GM19025 (cell line): ENCODE data around the gene SZT2.

Experiments used
- ATAC-seq: cut with Tn5 transposase; IDR thresholded peaks from one replicate; pipeline ENCODE4 v1.9.1; 2021; ENCODE audit warnings: mild to moderate bottlenecking, low read depth, moderate library complexity; ENCODE audit not compliant: unreplicated experiment

Gene SZT2

DNA sequence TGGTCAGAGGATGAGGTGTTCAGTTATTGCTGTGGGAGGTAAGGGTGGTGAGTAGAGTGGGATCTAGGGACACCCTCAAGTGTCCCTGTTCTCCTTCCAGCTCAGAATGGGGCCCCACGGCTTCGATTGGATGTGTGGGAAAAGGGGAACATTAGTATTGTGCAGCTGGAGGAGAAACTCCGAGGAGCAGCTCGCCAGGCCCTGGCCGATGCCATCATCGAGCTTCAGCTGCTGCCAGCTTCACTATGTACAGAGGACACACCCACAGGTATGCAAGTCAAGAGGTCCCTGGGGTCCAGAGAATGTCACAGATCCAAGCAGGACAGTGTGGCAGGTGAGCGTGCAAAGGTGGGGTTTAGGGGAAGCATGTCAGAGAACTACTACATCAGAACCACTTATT is 50.1 kb downstream of the SZT2 start:
- ATAC-seq: no peak

DNA sequence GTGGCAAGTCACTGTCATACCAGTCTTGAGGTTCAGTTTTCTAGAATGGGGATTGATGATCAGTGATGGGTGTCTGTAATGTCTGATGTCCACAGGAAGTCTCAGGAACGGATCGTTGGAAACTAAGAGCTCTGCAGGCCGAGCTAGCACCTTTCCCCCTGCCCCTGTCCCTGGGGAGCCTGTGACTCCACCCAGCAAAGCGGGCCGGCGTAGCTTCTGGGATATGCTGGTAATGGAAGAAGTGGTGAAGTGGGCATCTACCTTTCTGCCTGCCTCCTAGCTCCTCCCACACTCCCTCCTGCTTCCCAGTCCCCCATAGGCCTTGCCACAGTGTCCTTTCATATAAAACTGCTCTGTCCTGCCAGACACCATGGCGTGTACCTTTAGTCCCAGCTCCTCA is 50.7 kb downstream of the SZT2 start:
- no peak for ATAC-seq

DNA sequence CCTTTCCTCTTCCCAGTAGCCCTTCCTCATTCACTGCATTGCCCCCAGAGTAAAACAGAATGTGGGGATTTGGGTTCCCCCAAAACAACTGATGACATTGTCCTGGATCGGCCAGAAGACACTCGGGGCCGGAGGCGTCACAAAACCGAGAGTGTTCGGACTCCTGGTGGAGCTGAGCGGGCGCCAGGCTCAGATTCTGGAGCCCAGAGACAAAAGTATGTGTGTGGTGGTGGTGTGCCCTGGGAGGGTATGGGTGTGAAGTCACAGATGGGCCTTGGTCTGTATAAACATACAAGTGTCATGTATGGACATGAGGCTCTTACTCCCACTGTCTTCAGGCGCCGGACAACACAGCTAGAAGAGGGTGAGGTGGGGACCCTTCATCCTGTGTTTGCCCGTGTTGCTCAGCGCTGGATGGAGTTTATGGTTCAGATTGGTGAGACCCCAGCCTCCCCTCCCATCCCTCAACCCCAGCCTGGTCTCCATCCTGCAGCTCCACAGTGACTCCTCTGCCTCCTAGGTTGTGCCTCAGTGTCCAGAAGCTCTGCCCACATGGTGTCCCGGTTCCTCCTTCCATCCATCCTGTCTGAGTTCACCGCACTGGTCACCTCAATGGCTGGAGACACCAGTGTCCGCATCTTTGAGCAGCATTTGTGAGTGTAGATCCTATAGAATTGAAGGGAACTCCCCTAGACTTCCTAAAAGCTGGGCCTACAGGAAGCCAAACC is 51.6 kb downstream of the SZT2 start:
- ATAC-seq: no peak

DNA sequence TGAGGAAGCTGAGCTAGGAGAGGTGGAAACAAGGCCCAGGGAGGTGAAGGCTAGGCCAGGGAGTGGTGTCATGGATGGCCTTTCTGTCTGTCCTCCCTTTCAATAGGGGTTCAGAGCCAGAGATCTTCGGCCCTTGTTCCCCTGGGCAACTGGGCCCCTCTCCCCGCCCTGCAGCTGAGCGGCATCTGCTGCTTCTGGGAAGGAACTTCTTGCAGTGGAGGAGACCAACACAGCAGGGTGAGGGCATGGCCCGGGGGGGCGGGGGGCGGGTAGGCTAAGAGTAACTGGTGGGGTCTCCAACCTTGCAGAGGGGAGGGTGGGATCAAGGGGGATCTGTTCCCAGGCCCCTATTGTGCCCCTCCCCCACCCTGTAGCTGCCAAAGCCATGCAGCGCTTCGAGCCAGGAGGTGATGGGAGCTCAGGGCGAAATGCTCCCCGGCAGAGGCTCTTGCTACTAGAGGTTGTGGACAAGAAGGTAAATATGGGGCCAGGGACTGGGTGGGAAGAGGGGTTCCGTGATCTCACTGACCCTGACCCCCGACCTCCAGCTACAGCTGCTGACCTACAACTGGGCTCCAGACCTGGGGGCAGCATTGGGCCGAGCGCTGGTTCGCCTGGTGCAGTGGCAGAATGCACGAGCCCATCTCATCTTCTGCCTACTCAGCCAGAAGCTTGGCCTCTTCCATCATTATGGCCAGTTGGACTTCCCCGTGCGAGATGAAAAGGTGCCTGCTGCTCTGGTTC is 52.4 kb downstream of the SZT2 start:
- ATAC-seq: no peak

DNA sequence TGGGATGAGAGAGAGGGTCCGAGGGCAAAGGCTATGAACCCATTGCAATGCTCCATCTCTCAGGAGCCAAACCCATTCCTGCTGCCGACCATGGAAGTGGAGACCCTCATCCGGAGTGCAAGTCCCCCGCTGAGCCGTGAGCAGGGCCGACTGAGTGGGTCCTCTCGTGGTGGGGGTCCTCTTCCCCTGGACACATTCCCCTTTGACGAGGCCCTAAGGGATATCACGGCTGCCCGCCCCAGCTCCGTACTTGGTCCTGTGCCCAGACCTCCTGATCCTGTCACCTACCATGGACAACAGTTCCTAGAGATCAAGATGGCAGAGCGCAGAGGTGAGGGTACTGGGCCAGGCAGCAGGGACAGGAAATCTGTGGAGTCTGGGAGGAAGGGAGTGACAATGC is 53.1 kb downstream of the SZT2 start:
- no peak for ATAC-seq

DNA sequence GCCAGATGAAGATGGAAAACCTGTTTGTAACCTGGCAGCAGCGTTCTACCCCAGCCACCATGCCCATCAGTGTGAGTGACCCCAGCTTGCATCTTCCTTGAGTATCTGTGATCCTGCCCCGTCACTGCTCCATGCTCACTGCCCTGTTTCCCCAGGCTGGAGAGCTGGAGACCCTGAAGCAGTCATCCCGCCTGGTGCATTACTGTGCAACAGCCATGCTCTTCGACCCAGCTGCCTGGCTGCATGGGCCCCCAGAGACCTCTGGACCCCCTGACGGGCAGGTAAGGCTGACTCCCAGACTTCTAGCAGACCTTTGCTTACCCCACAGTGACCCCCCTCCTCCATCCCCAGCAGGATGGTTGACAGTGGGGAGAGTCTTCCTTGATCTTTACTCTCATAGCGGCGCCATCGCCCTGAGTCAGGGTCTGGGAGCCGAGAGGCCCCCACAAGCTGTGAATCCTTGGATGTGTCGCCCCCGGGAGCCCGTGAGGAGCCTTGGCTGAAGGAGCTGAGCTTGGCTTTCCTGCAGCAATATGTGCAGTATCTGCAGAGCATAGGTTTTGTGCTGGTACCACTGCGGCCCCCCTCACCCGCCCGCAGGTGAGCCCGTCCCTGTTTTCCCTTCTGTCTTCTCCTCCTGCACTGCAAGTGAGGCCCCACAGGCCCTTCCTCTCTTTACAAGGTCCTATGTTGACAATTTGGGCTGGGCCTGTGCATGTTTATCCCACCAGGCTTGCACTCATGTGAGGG is 53.7 kb downstream of the SZT2 start:
- ATAC-seq: no peak

DNA sequence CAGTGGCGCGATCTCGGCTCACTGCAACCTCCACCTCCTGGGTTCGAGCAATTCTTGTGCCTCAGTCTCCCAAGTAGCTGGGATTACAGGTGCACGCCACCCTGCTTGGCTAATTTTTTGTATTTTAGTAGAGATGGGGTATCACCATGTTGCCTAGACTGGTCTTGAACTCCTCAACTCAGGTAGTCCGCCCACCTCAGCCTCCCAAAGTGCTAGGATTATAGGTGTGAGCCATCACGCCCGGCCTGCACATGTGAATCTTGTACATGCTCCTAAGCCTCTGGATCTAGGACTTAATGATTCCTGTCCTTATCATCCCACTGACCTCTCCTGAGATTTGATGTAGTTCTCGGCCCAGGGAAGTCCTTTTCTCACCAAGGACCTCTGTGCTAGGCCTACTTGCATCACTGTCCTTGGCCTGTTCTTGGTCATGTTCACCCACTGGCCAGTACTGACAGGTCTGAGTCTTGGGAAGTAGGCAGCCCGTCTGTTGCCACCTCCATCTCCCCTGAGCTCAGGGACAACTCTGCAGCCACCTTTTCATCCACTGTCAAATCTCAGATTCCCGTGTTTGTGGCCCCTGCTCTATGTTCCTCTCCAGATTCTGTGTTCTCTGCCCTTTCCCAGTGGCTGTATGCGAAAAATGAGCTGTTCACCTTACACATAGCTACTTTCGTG is 54.6 kb downstream of the SZT2 start:
- no peak for ATAC-seq

DNA sequence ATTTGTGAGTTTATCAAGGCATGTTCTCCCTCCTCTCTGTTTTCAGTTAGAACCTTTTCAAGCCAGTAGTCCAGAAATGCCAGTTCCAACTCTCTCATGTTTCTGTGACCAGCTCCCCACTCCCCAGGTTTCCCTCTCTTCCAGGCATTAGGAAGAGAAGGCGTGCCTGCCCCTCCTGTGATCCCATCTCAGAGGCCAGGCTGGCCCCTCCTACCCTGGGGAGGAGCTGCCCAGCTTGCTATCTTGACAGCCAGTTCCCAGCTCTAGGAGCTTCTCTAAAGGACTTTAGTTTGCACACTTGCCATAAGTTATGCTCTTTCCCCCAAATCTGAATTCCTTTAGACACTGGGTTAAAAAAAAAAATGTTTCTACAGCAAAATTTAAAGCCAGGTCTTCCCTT is 55.1 kb downstream of the SZT2 start:
- no peak for ATAC-seq

DNA sequence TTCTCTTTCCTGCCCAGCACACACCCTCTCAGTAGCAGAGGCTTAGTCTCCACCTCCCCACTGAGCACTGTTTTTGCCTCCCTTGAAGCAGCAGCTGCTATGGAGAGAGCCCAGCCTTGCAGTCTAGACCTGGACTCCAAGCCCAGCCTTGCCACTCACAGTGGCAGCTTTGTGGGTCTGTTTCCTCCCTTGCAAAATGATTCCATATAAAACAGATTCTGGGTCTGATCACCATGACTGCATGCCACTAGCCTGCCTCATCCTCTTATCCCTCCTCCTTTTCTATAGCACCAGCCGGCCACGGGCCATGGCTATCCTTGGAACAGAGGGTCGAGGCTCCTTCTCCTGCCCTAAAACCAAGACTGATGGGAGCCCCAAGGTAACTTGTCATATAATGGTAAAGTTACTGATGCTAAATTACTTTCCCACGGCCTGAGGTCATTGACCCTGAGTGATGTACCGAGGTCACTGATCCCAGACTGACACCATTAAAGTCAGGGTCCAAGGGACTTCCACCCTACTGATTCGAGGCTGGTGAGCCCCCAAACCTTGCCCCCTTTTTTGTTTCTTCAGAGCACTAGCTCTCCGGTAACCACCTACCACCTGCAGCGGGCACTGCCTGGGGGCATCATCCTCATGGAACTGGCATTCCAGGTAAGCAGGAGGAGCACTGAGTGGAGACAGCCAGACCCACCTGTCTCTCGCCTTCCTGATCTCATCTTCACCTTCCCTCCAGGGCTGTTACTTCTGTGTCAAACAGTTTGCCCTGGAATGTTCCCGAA is 56.1 kb downstream of the SZT2 start:
- no peak for ATAC-seq

DNA sequence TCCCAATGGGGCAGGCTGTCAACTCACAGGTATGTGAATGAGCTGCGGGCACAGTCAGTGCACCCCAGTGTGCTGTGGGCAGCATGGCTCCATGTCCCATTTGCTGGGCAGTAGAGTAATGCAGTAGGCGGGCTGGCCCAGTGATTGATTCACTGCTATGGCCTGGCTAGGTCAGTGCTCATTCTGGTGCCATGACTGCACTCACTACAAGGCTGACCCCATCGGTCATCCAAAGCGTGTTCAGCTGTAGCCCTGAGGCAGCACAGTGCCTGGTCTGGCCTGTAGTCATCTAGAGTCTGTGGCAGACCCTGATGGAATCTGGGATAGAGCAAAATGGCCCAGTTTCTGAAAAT is 56.7 kb downstream of the SZT2 start:
- ATAC-seq: no peak

DNA sequence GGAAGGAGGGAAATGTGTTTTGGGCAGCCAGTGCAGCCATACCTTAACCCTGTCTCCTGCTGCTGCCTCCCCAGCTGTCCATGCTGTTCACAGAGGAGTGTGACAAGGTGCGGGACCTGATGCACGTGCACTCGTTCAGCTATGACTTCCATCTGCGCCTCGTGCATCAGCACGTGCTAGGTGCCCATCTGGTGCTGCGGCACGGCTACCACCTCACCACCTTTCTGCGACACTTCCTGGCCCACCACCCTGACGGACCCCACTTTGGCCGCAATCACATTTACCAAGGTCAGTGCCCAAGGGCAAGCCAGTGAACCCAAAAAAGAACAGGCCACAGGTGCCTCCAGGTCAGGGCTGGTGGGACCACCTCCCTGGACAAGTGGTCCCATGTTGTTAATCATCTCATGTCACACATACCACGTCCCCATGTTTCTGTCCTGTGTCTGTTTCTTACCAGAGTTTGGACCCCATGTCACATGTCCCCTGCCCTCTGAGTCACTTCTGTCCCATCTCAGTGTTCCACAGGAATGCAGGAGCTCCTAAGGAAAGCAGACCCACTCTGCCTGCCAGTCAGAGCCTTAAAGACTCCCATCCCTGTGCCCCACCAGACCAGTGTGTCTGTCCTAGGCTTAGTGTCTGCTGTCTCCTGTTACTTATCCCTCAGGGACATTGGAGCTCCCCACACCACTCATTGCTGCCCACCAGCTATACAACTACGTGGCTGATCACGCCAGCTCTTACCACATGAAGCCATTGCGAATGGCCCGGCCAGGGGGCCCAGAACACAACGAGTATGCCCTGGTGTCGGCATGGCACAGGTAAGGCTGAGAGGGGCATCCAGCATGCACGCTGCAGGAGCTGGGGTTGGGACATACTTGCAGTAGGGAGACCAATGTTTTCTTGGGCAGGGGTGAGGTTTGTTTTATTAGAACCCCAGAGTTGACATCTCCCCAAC is 57.5 kb downstream of the SZT2 start:
- ATAC-seq: no peak

DNA sequence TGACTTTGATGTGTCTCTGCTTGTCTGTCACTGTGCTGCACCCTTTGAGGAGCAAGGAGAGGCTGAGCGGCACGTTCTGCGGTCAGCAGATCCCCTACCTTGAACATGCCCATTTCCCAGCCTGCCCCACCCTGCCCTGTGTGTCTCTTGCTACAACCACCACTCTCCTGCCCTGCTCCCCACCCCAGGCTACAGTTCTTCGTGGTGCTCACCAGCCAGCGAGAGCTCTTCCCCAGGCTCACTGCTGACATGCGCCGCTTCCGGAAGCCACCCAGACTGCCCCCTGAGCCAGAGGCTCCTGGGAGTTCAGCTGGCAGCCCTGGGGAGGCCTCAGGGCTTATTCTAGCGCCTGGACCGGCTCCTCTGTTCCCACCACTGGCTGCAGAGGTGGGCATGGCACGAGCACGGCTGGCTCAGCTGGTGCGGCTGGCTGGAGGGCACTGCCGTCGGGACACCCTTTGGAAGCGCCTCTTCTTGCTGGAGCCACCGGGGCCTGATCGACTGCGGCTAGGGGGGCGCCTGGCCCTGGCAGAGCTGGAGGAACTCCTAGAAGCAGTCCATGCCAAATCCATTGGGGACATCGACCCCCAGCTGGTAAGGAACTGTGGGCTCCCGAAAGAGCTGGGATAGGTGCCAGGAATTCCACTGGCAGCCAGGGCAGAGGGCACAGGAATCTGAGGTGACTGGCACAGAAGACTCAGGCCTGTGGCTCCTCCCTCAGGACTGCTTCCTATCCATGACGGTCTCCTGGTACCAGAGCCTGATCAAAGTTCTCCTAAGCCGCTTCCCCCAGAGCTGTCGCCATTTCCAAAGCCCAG is 58.4 kb downstream of the SZT2 start:
- ATAC-seq: no peak

DNA sequence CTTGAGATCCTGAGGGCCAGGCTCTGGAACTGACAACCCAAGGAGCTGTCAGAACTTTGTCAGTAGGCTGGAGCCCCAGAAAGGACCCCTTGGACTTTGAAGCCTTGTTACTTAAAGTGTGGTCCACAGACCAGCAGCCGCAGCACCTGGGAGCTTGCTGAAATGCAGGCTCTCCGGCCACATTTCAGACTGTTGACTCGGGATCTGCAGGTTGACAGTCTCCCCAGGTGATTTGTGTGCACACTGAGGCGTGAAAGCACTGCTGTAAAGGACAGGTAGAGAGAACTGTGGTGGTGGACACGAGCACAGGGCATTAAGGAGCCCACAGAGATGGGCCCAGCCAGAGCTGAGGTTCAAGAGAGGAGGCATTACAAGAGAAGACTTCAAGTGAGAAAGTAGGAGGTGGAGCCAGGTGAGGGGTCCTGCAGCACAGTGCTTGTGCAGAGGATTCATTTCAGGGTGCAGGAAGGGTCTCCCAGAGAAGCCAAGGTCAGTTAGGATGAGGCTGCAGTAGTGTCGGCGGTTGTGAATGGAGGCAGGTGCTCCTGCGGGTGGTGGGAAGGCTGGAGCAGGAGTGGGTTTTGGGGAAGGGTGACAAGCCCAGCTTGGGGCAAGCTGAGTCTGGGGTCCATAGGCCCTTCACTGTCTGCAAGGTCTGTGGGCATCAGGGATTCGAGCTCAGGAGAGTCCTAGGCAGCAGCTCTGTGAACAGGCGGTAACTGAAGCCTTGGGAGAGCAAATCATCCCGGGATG is 59.4 kb downstream of the SZT2 start:
- no peak for ATAC-seq

DNA sequence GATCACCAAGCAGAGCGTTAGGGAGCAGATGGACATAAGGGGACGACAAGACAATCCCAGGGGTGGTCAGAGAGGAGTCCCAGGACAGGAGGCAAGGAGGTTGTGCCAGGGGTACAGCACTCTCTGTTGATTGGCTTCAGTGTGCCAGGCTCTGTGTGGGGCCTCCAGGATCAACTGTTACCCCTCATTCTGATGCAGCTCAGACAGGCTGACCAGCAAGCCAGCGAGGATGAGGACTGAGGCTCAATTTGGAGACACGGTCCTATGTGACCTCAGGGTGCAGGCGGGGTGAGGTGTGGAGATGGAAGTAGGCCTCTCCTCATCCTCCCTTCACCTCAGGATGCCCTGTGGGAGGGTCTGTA is 60.0 kb downstream of the SZT2 start:
- no peak for ATAC-seq

DNA sequence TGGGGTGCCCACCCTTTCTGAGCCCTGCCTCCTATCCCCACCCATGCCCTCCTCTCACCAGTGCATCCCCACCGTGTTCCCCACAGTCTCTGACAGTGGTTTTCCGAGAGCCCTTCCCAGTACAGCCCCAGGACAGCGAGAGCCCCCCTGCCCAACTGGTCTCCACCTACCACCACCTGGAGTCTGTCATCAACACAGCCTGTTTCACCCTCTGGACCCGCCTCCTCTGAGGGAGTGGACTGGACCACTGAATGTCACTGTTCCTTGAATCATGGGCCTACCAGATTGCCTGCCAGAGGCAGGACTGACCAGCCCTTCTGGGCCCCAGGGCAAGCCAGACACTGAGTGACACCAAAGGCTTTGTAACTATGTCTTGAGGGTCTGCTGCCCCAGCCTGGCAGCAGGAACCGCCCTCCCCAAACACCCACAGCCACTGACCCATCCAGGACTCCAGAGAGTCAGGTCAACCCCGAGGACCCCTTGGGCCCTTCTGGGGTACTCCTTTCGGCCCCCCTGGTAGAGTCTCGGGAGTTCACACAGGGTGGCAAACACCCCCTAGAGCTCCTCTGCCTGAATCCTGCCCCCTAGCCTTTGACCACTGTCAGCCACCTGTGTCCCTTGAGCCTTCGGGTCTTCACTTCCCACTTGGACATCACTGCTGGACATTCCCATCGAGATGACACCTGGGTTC is 60.7 kb downstream of the SZT2 start:
- ATAC-seq: no peak

DNA sequence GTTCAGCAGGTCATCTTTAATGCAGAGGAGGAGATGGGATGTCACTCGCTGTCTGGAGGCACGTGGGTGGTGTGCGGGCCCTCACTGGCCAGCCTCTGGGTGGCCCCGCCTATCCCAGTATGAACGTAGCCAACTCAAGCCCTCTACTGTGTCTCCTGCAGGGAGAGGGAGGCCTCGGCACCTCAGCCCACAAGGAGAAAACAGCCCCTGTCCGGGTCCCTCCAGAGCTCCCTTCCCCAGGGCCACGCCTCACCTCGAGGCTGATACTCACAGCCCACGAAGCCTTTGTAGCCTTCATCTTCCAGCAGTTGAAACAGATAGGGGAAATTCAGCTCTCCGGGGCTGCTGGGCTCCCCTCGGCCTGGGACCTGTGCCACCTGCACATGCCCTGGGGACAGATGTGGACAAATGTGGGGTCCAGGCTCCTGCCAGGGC is 61.5 kb downstream of the SZT2 start:
- ATAC-seq: no peak
